Adrenal gland (tissue), 5 donors: Measurements from ENCODE around the gene ELF5.

Experiments used
- CTCF ChIP-seq, 6 experiments: fragments of 450-650 bp in 4 of 6; fragments of 200-600 bp in 2 of 6; sonication (generic) in 1 of 6; IDR thresholded peaks; 1 replicate in 5 of 6; 2 replicates in 1 of 6; pipeline versions ENCODE4 v1.5.1 to v1.8.0; 2016 to 2021; ENCODE audit warnings: antibody characterized with exemption in 6 of 6, mild to moderate bottlenecking in 2 of 6, moderate library complexity in 1 of 6
- POLR2A ChIP-seq, 2 donors: fragments of 450-650 bp; IDR thresholded peaks; one replicate each; pipeline ENCODE4 v1.6.1; 2017; ENCODE audit warnings: antibody characterized with exemption in 2 of 2, mild to moderate bottlenecking in 2 of 2, moderate library complexity in 1 of 2
- donor health status: DM: no; HTN: no; CAD: no.

GRCh38 chr11:34507610-34508009 lies 6.0 kb downstream of the ELF5 start:
- no peak for TF ChIP-seq CTCF (IDR thresholded peaks at IDR 0.05)
- TF ChIP-seq POLR2A (IDR thresholded peaks at IDR 0.05) = no peak
